HG03196 (cell line): ENCODE data around the gene LTBP1.

Experiments used
- ATAC-seq: cut with Tn5 transposase; IDR thresholded peaks from one replicate; pipeline ENCODE4 v1.9.1; 2021; ENCODE audit not compliant: unreplicated experiment

LTBP1 gene

DNA sequence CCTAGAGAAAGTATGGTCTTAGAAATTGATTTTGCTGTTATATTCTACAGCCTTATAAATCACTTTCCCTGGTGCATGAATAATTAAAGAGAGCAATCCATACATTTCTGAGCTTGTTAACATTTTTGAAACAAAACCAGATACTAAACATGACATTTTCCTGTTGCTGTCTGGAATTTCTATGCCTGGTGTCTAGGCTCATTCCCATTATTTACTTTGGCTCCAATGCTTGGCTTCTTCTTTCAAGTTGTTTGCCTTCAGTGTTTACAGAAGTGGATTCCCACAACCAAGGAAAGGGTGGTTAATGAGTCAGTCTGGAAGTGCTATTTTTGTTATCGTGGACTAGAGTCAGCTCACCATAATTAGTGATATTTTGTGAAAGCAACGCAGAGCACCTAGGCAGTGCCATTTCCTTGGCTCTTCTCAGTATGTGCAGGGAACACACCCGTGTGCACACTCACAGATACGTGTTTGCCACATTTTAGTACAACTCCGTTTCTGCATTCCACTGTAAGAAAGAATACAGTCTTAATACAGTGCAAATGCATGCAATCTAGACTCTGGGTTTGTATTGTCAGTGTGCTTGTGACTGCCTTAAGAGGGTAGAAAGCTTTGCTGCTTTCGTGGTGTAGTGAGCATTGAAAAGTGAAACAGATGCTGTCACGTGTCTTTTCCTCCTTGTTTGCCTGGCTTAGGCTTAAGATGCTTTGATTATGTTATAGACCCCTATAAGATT is 344.7 kb downstream of the LTBP1 start:
- no peak for ATAC-seq

DNA sequence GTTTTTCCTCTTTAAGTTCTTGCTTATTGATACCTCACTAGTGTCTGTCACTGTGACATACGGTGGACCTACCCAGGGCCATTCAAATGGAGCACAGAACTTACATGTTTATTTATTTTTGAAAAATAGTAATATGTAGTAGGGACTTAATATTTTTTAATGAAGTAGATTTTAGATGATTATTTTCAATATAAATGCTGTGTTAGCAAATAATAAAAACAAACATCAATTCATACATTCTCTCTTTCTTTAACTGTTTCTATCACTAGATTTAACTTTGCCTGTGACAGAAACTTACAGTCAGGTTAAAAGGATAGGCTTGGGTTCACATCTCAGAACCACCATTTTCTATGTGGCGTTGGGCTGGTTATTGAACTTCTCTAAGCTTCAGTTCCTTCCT is 345.3 kb downstream of the LTBP1 start:
- no peak for ATAC-seq

DNA sequence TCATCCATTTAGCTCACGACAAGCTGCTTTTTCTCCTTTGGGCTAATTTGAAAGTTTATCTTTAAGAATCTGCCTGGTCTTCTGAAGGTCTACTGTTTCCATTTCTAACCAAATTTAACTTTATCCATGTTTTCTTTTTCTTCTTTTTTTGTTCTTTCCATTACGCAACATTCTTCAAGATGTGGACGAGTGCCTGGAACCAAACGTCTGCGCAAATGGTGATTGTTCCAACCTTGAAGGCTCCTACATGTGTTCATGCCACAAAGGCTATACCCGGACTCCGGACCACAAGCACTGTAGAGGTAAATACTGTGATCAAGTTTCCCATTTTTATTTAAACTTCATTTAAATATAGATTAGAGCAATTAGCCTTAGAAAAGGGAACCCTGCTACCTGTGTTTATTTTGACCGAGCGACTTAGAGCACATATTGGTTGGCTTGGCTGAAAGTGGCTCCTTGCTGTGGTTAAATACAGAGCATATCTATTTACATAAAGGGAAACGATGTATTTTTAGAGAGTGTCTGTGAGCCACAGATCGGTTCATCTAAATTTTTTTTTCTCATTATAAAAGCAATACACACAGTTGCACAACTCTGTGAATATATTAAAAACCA is 346.3 kb downstream of the LTBP1 start:
- no peak for ATAC-seq

DNA sequence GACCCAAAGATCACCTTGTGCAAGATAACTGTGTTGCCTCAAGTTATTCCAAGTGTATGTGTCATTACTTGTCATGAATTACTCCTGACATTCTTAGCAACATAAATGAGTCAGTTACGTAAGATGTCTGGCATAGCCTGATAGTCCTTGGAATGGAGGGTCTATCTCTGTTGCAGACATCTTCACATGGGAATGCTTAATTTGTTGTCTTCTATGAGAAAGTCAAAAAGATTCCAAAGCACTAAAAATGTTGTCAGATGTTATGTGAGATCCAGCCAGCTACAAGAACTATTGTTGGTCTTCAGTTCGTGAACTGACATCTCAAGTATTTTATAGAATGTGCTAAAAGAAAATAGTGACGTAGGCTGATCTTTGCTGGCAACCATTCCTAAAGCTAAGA is 351.5 kb downstream of the LTBP1 start:
- no peak for ATAC-seq

DNA sequence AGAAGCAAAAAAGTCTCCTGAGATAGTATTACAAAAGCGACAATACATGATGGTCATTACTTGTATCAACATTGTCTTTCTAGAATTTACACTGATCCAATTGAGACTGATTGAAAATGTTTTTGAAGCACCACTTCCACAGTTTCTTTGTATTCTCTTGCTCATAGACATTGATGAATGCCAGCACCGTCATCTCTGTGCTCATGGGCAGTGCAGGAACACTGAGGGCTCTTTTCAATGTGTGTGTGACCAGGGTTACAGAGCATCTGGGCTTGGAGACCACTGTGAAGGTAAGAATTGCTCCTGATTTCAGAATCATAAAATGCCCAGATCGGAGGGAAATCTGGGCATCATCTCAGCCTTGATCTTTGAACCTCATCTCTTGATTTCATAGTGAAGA is 354.6 kb downstream of the LTBP1 start:
- no peak for ATAC-seq

DNA sequence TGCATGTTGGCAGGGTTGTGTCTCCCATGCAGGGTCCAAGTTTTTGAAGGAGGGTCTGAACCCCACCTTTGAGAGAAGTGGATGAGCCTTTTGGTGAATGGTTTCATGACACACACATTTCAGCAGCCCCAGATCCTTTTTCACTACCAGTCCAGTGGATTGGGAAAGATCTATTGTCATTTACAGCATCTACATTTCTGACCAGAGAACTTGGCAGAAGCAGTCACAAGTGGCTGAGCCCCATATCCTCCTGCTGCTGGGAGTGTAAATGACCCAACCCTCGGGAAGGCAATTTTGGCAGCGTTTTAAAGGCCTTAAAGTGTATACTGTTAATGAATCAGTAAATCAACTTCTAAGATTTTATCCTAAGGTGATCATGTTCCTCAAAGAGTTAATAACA is 355.6 kb downstream of the LTBP1 start:
- no peak for ATAC-seq

DNA sequence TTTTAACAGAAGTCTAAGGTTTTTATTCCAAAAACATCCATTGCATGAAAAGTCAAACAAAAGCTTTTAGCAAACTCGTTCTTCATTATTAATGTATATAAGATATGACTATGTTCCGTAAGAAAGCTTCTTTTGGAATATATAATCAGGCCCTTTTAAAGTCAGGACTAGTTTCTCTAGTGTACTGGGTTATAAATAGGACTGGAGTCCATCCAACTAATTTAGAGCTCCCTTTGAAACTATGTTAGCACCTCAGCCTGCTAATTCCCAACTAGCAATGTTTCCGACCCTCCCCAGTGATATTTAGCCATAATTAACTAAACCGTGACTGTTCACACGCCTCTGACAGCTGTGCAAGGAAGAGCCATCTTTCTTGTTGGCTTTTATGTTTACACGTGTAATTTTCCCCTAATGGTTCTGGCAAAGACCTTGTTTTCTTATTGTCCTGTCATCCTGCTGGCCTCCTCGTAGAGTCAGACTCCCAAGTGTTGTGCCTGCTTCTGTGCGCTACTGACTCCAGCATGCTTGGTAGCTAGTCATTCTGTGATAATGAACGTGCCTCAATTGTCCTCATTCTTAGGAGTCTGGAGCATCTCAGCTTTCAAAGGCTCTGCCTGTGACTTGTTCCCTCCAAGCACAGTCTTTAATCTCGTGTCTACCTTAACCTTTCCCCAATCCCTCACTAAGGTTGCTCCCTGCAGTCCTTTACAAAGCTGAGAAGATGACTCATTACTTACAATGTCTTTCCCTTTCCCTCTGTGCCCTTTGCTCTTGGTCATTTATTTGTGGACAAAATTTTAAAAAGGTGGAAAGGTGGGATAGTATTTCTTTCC is 357.5 kb downstream of the LTBP1 start:
- no peak for ATAC-seq

DNA sequence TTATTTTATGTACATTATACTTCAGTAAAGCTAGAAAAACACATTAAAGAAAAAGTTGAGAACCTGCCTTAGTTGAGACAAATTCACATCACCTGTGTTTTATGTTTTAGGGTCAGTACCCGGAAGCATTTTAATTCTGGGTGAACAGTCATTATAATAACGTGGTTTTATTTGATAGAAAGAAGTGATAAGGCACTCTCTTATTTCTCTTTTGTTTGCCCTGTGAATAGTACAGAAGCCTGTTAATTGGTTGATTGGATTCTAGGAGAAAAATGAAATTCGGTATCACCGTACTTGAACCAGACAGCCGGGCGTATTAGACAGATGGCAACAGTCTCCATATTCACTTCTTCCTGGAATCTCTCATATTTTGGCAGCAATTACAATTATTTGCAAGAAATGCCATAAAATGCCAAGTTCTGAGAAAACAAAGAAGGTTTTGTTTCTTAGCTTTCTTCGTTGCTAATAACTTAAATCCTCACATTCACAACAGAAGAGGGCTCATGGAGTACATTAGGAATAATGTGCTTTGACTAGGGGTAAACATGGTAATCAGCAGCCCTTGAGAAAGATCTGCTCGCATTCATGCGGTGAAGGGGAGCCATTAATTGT is 361.0 kb downstream of the LTBP1 start:
- no peak for ATAC-seq

DNA sequence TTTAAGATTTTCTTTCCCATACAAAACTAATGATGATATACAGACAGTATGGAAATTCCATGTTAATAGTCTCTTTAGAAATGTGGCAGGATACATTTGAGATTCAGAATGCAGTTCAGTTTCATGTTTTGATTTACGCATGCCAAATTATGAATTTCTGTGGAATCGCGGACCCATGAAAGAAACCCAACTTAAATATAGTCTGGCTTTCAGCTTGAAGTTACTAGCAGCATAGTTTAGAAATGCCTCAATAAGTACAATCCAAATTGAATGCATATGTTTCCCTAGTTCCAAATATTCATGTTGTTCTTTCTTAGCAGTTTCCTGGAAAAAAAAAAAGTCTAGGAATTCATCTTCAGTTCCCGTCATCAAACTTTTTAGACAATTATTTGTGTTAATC is 365.6 kb downstream of the LTBP1 start:
- no peak for ATAC-seq

DNA sequence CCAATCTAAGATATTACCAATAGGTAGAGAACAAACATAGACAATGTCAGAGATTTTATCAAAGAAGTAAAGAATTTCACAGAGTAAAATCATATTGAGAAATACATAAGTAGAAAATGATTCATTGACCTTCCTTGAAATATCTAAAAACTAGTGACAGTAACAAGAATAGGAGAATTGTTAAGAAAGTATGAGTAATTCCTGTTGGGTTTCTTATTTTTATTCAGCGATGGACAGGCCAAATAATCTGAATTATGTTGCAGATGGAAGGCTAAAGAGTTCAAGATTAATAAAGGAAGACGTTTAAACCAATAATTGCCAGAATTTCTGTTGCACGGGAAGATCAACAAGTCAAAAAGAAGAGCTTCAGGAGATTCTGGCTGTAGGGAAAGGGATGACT is 366.3 kb downstream of the LTBP1 start:
- no peak for ATAC-seq

DNA sequence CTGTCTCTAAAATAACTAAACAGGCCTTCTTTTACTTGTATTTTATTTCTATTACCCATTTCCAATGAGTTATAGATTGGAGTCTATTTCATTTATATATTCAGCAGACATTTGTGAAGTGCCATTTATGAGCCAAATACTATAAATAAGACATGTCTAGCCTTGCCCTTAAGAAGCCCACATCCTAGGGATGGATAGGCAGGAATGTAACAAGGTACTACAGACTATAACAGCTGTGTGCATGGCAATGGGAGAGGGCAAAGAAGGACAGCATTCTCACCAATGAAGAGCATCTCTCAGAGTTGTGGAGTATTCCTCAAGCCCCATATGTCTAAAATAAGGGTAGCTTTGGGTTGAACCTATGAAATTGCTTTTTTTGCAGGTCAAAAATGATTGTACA is 367.8 kb downstream of the LTBP1 start:
- no peak for ATAC-seq

DNA sequence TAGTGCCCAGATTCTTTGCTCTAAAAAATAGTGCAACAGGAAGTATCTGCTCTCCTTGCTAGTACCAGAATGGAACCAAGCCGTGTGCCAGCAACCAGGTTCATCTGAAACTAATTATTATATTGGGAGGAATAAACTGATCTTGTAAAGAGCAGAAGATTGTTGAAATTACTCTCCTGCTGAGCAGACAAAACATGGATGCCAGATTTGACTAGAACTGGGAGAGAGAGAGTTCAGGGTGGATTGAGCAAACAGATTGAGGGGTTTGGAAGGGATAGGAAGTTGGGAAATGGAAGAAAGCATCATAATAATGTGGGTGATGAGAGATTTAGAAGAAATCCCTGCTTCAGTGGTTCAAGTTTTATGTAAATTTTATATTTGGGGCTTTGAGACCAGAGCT is 369.6 kb downstream of the LTBP1 start:
- ATAC-seq: no peak

DNA sequence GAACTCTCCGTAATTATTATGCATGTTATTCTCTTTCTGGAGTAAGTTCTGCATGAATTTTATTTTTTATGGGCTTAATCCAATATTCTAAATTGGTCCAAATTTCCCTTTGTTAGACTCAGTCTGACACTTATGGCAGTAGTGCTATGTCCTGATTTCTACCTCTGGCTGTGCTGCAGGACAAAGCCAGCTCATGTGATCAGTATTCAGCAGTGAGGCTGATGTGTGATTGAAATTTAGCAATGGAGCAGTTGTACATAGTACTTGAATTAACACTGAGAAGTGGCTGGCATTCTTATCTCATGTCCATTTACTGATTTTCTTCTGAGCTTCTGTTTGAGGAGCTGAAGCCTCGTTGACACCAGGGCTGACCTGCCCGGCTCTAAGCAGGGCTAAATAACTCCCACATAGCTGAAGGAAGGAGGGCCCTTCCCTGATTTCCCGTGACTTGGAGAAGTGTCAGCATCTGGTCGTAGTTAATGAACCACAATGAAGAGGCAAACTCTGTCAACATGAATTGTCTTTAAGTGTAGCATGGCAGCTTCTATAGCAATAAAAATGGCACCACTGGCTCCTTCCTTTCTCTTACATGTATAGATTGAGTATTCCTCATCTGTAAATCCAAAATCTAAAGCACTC is 370.7 kb downstream of the LTBP1 start:
- ATAC-seq: no peak

DNA sequence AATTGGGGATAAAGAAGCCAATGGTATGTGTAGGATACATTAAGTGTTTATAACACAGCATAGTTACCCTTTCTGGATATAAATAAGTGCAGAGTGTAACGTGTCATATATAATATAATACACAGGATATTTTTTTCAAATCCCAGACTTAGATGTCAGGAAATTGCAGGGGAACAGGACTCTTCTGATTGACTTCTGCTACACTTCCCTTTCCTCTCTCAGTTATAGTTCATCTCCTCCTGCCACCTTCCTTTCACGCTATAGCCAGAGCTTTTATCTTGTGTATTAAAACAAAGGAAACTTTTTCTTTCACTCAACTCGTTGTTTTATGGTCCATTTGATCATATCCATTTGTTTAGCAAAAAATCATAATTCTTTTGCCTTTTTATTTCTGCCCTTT is 371.7 kb downstream of the LTBP1 start:
- ATAC-seq: no peak

DNA sequence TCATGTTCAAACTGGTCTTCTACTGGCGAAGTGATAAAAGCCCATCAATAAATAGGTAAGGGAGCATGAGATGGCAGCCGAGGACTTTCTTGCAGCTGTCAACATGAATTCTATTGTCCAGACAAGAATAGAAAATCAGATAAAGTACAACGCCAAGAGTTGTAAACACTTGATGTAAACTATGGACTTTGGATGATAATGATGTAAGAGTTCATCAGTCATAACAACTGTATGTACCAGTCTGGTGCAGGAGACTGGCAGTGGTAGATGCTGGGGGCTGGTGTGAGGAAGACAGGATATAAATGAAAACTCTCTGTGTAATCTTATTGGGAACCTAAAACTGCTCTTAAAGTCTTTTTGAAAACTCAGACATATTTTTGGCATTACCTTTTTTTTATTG is 373.8 kb downstream of the LTBP1 start:
- ATAC-seq: no peak

DNA sequence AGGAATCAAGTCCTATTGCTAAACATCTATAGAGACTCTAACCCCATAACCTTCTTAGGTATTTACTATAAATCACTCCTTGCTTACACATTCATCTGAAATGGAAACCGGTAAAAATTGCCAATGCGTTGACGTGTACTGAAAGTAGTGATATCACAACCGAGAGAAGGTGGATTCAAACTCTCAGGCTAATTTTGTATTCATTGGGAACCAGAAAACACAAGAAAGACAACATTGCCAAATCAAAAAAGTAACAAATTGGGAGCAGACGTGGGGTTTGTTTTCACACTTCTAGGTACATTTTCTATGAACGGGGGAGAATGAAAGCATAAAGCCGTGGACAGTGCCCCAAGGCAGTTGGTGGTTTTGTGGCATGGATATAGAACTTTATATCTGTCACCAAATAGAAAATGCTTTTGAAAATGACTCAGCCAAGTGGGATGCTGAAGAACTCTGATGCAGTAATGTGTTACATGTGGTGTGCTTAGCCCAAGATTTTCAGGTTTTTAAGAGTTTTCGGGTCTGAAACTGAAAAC is 374.6 kb downstream of the LTBP1 start:
- ATAC-seq: peak; percentile 68

DNA sequence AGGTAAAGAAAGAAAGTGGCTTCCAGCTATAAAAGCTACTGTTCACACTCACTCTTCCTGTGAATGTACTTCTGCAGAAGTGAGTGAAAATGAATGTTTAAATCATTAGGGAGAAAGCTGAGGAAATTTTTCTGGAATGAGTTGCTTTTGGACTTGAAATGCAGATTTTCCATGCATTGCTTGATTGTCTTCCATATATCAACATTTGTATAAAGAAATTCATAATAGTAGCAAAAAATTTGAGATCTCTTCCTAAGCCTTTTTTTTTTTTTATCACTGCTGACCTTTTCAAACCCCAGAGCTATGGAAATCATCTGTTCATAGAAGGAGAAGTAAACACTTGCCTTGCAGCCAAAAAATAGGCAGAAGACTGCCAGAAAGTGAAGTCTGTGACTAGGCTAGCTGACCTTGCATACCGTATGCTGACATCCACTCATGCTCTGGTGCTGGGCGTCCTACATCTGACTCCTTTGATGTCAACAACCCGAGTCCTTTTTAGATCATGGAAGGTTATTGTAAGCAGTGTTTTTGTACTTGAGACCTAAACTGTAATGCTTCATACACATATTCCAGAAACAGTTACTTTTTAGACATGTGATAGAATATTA is 375.2 kb downstream of the LTBP1 start:
- ATAC-seq: no peak

DNA sequence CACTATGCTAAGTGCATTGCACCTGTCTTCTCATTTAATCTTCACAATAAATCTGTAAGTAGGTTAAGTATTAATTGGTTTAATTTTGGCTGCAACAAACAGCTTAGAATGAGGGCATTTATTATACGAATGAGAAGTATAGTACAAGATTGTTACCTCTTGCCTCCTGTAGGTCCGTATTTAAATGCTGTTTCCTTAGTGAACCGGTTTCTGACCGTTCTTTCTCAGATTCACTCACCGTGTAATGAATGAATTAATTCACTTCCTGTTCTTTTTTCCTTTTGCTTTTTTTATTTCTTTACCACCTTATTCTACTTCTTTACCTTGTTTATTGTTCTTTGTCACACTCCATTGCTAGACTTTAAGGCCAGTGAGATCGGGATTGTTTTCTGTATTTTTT is 375.9 kb downstream of the LTBP1 start:
- ATAC-seq: no peak

DNA sequence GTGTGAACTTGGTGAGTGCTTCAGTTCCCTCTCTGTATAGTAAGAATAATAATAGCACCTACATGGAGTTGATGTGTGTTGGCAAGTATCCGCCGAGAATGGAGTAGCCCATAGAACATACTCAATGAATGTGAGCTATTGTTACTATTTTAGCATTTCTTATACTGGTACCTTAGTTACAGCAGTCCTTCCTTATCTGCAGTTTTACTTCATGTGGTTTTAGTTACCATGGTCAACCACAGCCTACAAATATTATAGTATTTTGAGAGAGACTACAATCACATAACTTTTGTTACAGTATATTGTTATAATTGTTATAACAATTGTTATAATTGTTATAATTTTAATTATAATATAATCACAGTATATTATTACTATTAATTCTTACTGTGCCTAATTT is 377.2 kb downstream of the LTBP1 start:
- ATAC-seq: no peak

DNA sequence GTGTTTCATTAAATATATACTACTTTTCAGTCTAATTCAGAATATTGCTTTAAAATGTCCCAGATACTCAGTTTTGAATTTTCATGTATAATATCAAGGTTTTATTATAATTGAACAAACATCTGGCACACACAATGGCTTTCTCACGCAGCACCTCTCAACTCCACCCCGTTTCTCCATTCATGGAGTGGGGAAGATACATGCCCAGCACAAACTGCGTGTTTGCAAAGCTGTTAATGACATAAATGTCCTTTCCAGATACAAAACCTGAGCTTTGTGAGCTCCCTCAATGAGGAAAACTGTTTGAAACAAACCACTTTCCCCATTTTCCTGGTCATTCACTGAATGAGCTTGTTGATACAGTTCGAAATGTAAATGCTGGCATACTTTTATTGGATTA is 379.3 kb downstream of the LTBP1 start:
- no peak for ATAC-seq

DNA sequence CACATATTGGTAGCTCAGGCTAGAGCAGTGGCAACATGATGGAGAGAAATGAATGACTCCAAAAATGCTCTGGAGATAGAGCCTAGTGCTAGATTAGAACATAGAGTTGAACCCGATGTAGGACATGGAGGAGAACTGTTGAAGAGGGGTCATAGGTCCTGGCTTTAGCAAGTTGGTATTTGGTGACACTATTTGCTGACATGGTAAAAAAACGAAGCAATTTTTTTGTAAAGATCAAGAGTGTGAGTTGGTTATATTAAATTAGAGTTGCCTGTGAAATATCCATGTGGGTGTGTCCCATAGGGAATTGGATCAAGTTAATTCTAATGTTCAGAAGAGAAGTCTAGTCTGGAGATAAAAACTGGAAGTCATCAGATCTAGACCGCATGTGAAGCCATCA is 386.7 kb downstream of the LTBP1 start:
- ATAC-seq: no peak
